Astrocyte of the cerebellum (primary cell): ENCODE results near the gene KCTD1.

Experiments
- DNase-seq: peaks from one replicate; pipeline ENCODE4 v3.0.0-alpha.2; 2011; ENCODE audit warnings: low read depth
- H3K4me3 ChIP-seq: 2 replicates; pipeline ENCODE4 v1.5.1; 2011; ENCODE audit warnings: mild to moderate bottlenecking, low read depth, low read length, moderate library complexity
- in situ Hi-C: cut with HindIII; loops from 2 replicates; pipeline ENCODE4 v1.10.0; 2017; ENCODE audit warnings: low sequenced_read_pairs
- TF ChIP-seq, protein P1 (sequence below): IDR thresholded peaks from 2 replicates; pipeline ENCODE4 v1.5.1; 2012; ENCODE audit warnings: low read length, low read depth, moderate library complexity, mild to moderate bottlenecking; ENCODE audit errors: missing control alignments

KCTD1 gene

GRCh38 chr18:26471826-26472225, 76.5 kb downstream of the KCTD1 start:
- DNase-seq, result no peak
- TF ChIP-seq, protein P1, sequence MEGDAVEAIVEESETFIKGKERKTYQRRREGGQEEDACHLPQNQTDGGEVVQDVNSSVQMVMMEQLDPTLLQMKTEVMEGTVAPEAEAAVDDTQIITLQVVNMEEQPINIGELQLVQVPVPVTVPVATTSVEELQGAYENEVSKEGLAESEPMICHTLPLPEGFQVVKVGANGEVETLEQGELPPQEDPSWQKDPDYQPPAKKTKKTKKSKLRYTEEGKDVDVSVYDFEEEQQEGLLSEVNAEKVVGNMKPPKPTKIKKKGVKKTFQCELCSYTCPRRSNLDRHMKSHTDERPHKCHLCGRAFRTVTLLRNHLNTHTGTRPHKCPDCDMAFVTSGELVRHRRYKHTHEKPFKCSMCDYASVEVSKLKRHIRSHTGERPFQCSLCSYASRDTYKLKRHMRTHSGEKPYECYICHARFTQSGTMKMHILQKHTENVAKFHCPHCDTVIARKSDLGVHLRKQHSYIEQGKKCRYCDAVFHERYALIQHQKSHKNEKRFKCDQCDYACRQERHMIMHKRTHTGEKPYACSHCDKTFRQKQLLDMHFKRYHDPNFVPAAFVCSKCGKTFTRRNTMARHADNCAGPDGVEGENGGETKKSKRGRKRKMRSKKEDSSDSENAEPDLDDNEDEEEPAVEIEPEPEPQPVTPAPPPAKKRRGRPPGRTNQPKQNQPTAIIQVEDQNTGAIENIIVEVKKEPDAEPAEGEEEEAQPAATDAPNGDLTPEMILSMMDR, result no peak
- H3K4me3 ChIP-seq, result no peak overlapping the region
- in situ Hi-C loops, result no loop called here

DNA sequence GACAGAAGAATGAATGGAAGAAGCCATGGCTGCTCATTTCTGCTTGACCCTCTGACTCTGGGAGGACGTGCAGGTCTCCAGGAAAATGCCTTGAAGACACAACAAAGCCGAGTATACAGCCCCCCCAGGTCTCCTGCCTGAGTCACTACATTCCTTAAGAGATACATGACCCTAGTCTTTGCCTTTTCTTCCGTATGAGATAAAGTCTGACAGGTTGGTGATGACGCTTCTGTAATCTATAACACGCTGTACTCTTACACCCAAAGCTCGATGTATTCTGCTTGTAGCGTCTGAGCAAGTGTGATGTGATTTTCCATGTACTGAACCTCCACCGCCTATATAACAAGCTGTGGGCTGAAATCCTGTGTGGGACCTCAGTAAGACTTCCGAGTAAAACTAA, 77.3 kb downstream of the KCTD1 start:
- in situ Hi-C loops, result no loop called here
- DNase-seq, result no peak
- H3K4me3 ChIP-seq, result no peak overlapping the region
- TF ChIP-seq, protein P1, result no peak

DNA sequence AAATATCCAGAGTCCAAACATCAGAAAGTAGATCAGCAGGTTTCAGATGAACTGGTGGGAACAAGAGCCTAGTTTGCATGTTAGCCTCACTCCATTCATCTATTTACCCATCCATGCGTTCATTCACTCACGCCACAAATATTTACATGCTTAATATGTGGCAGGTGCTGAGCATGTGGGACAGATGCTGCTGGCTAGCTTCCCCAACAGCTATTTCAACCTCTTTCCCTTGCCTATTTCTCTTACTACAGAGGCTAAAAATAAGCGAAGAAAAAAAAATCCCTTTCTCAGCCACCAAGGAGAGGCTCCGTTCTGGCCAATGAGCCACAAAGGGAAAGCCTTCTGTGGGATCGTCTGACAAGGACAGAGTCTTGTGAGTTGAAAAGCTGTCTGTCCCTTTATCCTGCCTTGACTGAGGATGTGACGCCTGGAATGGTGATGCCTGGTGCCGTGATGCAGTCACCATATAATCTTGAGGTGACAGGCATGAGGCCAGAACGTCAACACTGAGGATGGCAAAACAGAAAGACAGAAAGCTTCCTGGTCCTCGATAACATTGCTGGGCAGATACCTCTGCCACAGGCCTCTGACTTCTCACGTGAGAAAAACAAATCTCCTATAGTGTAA, 78.2 kb downstream of the KCTD1 start:
- peak; percentile 74 for DNase-seq
- in situ Hi-C loops, result no loop called here
- TF ChIP-seq, protein P1, result no peak
- no peak overlapping the region for H3K4me3 ChIP-seq

DNA sequence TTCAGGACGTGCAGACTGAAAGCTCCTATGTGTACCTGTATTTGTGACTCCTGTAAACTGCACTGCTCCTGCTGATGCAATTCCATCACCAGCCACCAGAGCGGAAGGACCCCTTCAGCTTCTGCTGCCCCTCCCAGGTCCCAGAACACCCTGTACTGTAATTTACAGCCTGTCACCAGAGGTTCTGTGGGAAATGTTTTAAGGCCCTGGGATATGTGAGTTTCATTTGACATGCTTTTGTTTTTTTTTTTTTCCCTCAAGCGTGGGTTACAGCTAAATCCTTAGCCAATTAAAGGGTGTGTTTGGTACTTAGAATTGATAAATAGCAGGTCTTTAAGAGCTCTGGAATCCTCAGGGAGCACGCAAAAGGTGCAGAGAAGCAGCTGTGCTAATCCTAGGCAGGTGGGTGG, 79.4 kb downstream of the KCTD1 start:
- in situ Hi-C loops, result no loop called here
- TF ChIP-seq, protein P1, result peak; percentile 72
- no peak overlapping the region for H3K4me3 ChIP-seq
- DNase-seq, result no peak

DNA sequence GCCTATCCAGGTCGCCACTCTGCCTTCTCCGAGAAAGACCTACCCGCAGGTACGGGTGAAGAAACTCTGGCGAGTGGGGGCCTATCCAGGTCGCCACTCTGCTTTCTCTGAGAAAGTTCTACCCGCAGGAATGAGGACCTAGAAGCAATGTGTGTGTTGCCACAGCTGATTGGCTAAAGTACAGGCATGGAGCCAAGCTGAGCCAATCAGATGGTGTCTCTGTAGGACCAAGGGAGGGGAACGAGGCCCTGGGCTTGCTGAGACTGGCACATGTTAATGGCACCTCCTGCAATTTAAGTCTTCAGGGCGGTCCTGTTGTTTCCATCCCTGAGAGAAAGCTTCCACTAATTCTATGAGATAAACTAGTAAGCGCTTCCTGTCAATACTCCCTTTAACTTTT, 82.3 kb downstream of the KCTD1 start:
- no peak for DNase-seq
- in situ Hi-C loops, result no loop called here
- TF ChIP-seq, protein P1, result no peak
- H3K4me3 ChIP-seq, result no peak overlapping the region

DNA sequence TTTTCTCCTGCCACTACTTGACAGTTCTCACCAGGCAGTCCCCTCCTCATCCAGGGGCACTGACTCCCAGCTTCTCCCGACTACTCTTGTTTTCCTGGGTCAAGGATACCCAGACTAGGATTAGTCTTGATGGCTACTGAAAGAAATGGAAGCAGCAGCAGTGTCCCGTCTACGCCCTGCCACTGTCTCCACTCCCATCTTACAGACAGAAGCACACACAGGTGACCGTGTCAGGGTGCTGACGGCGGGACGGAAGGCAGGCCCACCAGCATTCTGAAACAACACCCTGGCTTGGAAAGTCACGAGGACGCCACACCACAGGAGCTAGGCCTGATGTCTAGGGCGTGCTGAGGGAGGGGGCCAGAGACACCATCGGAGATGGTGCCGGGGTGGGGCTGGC, 82.9 kb downstream of the KCTD1 start:
- in situ Hi-C loops, result no loop called here
- TF ChIP-seq, protein P1, result no peak
- no peak for DNase-seq
- H3K4me3 ChIP-seq, result no peak overlapping the region
